ENCODE measurements around the gene CLCN1.
A peak's percentile ranks its signal among the peaks of the same experiment; 100 is the strongest.

CLCN1 gene

GRCh38 chr7:143320620-143321019 is 4.7 kb downstream of the CLCN1 start:
- Histone ChIP-seq H2AFZ (ENCODE audit: low read length) (no peak overlapping the region), H3K4me2 (ENCODE audit: low read depth, low read length) (no peak overlapping the region), H3K4me1 (ENCODE audit: low read length) (no peaks in the 10 kb centered on the region), H3K9me2 (replicated peaks; ENCODE audit: insufficient read depth, low read length) (no peaks in the 10 kb centered on the region), H3K27me3 (replicated peaks; ENCODE audit: insufficient read depth, low read length) (no peaks in the 10 kb centered on the region), H4K20me1 (ENCODE audit: insufficient read depth, low read length) (no peaks in the 10 kb centered on the region), H3K27ac (ENCODE audit: low read length) (no peak overlapping the region), H3K9ac (ENCODE audit: low read length) (no peak overlapping the region), H3F3A (ENCODE audit: insufficient read depth, low read length) (no peaks in the 10 kb centered on the region), H3K4me3 (ENCODE audit: low read length) (no peak overlapping the region), H3K9me3 (replicated peaks; ENCODE audit: insufficient read depth, low read length) (no peaks in the 10 kb centered on the region), H3K79me2 (ENCODE audit: low read length) (no peaks in the 10 kb centered on the region), H3K36me3 (replicated peaks; ENCODE audit: insufficient read depth, low read length) (no peaks in the 10 kb centered on the region)
- TF ChIP-seq, protein P1, sequence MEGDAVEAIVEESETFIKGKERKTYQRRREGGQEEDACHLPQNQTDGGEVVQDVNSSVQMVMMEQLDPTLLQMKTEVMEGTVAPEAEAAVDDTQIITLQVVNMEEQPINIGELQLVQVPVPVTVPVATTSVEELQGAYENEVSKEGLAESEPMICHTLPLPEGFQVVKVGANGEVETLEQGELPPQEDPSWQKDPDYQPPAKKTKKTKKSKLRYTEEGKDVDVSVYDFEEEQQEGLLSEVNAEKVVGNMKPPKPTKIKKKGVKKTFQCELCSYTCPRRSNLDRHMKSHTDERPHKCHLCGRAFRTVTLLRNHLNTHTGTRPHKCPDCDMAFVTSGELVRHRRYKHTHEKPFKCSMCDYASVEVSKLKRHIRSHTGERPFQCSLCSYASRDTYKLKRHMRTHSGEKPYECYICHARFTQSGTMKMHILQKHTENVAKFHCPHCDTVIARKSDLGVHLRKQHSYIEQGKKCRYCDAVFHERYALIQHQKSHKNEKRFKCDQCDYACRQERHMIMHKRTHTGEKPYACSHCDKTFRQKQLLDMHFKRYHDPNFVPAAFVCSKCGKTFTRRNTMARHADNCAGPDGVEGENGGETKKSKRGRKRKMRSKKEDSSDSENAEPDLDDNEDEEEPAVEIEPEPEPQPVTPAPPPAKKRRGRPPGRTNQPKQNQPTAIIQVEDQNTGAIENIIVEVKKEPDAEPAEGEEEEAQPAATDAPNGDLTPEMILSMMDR (IDR thresholded peaks at IDR 0.05; ENCODE audit: low read length), result no peak
- TF ChIP-seq EZH2 (optimal IDR thresholded peaks at IDR 0.05; ENCODE audit: low read depth, low read length) (no peak), EZH2phosphoT487 (IDR thresholded peaks at IDR 0.05; ENCODE audit: low read length) (no peak)
- no peak for DNase-seq

DNA sequence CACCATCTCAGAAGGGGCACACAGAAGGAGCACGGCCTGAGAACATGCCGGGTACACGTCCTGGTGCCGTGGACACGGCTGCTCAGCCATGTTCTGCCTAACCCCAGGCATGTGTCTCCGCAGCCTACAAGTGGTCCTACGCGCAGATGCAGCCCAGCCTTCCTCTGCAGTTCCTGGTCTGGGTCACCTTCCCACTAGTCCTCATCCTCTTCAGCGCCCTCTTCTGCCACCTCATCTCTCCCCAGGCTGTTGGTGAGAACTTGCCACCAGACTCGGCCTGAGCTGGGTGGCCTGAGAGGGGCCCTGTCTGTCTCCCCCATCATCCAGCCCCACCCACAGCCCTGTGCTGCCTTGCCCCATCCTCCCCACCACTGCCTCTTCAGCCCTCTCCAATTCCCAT is 5.3 kb downstream of the CLCN1 start:
- no peak for TF ChIP-seq EZH2phosphoT487 (IDR thresholded peaks at IDR 0.05; ENCODE audit: low read length)
- TF ChIP-seq EZH2 (optimal IDR thresholded peaks at IDR 0.05; ENCODE audit: low read depth, low read length), result no peak
- TF ChIP-seq, protein P1 (IDR thresholded peaks at IDR 0.05; ENCODE audit: low read length), result no peak
- no peaks in the 10 kb centered on the region for H3K4me1 ChIP-seq (ENCODE audit: low read length)
- no peaks in the 10 kb centered on the region for H4K20me1 ChIP-seq (ENCODE audit: insufficient read depth, low read length)
- H3K79me2 ChIP-seq (ENCODE audit: low read length), result no peaks in the 10 kb centered on the region
- no peaks in the 10 kb centered on the region for H3K27me3 ChIP-seq (replicated peaks; ENCODE audit: insufficient read depth, low read length)
- no peaks in the 10 kb centered on the region for H3K36me3 ChIP-seq (replicated peaks; ENCODE audit: insufficient read depth, low read length)
- H3K4me3 ChIP-seq (ENCODE audit: low read length), result no peak overlapping the region
- H2AFZ ChIP-seq (ENCODE audit: low read length), result no peak overlapping the region
- H3F3A ChIP-seq (ENCODE audit: insufficient read depth, low read length), result no peaks in the 10 kb centered on the region
- H3K4me2 ChIP-seq (ENCODE audit: low read depth, low read length), result no peak overlapping the region
- DNase-seq, result no peak
- H3K9ac ChIP-seq (ENCODE audit: low read length), result no peak overlapping the region
- no peak overlapping the region for H3K27ac ChIP-seq (ENCODE audit: low read length)
- no peaks in the 10 kb centered on the region for H3K9me2 ChIP-seq (replicated peaks; ENCODE audit: insufficient read depth, low read length)
- H3K9me3 ChIP-seq (replicated peaks; ENCODE audit: insufficient read depth, low read length), result no peaks in the 10 kb centered on the region

DNA sequence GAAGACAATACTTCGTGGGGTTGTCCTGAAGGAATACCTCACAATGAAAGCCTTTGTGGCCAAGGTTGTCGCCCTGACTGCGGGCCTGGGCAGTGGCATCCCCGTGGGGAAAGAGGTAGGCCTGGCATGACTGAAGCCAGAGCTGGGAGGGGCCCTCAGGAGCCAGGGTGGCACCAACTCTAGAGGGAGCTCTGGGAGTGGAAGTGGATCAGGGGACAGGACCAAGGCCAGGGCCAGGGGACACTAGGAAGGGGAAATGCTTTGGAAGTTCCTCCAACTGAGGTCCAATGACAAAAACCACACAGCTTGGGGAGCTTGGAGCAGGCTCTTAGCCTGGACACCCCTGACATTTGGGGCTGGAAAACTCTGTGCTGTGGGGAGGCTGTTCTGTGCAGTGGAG is 5.8 kb downstream of the CLCN1 start:
- no peak overlapping the region for H3K27ac ChIP-seq (ENCODE audit: low read length)
- H3K79me2 ChIP-seq (ENCODE audit: low read length), result no peaks in the 10 kb centered on the region
- H3K36me3 ChIP-seq (replicated peaks; ENCODE audit: insufficient read depth, low read length), result no peaks in the 10 kb centered on the region
- DNase-seq, result no peak
- H3K9me3 ChIP-seq (replicated peaks; ENCODE audit: insufficient read depth, low read length), result no peaks in the 10 kb centered on the region
- H3K27me3 ChIP-seq (replicated peaks; ENCODE audit: insufficient read depth, low read length), result no peaks in the 10 kb centered on the region
- no peak overlapping the region for H3K9ac ChIP-seq (ENCODE audit: low read length)
- no peaks in the 10 kb centered on the region for H3K9me2 ChIP-seq (replicated peaks; ENCODE audit: insufficient read depth, low read length)
- H3K4me1 ChIP-seq (ENCODE audit: low read length), result no peaks in the 10 kb centered on the region
- no peaks in the 10 kb centered on the region for H4K20me1 ChIP-seq (ENCODE audit: insufficient read depth, low read length)
- TF ChIP-seq, protein P1 (IDR thresholded peaks at IDR 0.05; ENCODE audit: low read length), result 0 out of 2 replicates have a peak, but pooled peaks have one; percentile 4
- no peak for TF ChIP-seq EZH2 (optimal IDR thresholded peaks at IDR 0.05; ENCODE audit: low read depth, low read length)
- H3K4me2 ChIP-seq (ENCODE audit: low read depth, low read length), result no peak overlapping the region
- no peaks in the 10 kb centered on the region for H3F3A ChIP-seq (ENCODE audit: insufficient read depth, low read length)
- no peak overlapping the region for H3K4me3 ChIP-seq (ENCODE audit: low read length)
- H2AFZ ChIP-seq (ENCODE audit: low read length), result no peak overlapping the region
